AG04450 (cell line): ENCODE data around the gene OR4D6. TPM values are rescaled to one million over a fixed set of nuclear protein-coding genes. Genes with fewer than 3 reads are reported as not detected.
"Not testable (repeated sequence)": the region's sequence is repeated elsewhere in the genome, so short reads cannot be mapped to it uniquely, and the experiment has no call there.

Experiments used
- CTCF ChIA-PET: fragments of 300-600, 350-600 bp; formaldehyde crosslinking; extraction: SDS; loops from one replicate; lab custom pipeline; 2022; ENCODE audit warnings: antibody characterized with exemption, inconsistent platforms; lab: Charles Lee
- POLR2A ChIA-PET: fragments of 350-600 bp; formaldehyde crosslinking; extraction: SDS; loops from one replicate; lab custom pipeline; 2021; ENCODE audit warnings: antibody characterized with exemption, inconsistent platforms; lab: Yijun Ruan, JAX
- DNase-seq: peaks from one replicate; pipeline ENCODE4 v3.0.0-alpha.2; 2011; ENCODE audit warnings: low read depth, low spot score
- H3K27ac ChIP-seq: one replicate; pipeline ENCODE4 v1.5.1; 2012; ENCODE audit warnings: low read depth, low read length, control low read depth
- H3K27me3 ChIP-seq: one replicate; pipeline ENCODE4 v1.6.0; 2012; ENCODE audit warnings: low read length; ENCODE audit not compliant: control insufficient read depth, insufficient read depth
- H3K4me3 ChIP-seq: 2 replicates; pipeline ENCODE4 v1.5.1; 2011; ENCODE audit warnings: mild to moderate bottlenecking, low read depth, low read length, control low read depth
- H3K9me3 ChIP-seq: 2 replicates; pipeline ENCODE4 v1.5.1; 2012; ENCODE audit warnings: low read length; ENCODE audit not compliant: control insufficient read depth, insufficient read depth
- polyA plus RNA-seq: library from polyadenylated mRNA; depleted of rRNA; stranded (reverse); fragments of >200 nt; gene quantifications from 2 replicates; pipeline ENCODE4 v1.2.3, GENCODE V29; 2011
- TF ChIP-seq, protein P1 (sequence below): IDR thresholded peaks from 2 replicates; pipeline ENCODE4 v1.5.1; 2011; ENCODE audit warnings: low read depth, low read length, control low read depth, inconsistent platforms

The OR4D6 gene
- polyA plus RNA-seq, 1 experiment, result not detected

DNA sequence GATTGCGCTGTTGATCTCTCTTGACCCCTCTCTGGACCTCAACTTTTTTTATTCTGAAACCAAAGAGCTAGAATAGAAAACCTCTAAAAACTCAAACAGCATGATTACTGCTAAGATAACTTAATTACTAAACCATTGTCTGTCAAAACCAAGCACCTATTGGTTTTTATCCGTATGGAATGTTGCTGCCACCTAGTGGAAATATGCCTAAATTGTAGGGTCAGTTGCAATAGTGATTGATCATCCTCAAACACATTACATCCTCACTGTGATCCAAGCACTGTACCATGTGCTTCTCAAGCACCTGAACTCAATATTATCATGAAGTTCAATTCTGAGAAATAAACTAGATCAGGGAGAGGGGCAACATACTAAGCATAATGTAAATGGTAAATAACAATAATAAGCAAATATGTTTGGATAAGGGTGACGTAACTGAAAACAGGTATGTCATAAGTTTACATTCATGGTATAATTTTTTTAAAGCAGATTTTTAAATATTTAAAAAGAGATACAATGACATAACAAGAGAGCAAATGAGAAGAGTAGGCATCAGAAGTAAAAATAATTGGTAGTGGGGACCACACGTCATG lies 26.7 kb upstream of the OR4D6 start:
- Histone ChIP-seq H3K4me3 (no peak overlapping the region), H3K27ac (no peak overlapping the region), H3K27me3 (no peaks in the 10 kb centered on the region), H3K9me3 (no peaks in the 10 kb centered on the region)
- TF ChIP-seq, protein P1, sequence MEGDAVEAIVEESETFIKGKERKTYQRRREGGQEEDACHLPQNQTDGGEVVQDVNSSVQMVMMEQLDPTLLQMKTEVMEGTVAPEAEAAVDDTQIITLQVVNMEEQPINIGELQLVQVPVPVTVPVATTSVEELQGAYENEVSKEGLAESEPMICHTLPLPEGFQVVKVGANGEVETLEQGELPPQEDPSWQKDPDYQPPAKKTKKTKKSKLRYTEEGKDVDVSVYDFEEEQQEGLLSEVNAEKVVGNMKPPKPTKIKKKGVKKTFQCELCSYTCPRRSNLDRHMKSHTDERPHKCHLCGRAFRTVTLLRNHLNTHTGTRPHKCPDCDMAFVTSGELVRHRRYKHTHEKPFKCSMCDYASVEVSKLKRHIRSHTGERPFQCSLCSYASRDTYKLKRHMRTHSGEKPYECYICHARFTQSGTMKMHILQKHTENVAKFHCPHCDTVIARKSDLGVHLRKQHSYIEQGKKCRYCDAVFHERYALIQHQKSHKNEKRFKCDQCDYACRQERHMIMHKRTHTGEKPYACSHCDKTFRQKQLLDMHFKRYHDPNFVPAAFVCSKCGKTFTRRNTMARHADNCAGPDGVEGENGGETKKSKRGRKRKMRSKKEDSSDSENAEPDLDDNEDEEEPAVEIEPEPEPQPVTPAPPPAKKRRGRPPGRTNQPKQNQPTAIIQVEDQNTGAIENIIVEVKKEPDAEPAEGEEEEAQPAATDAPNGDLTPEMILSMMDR, result peak; percentile 85
- DNase-seq, result peak; percentile 18
- ChIA-PET POLR2A (no interaction called here), CTCF (interaction anchor here (0.6 to 3.4 kb wide), 16 partner anchors 9 to 309 kb away, joined by 3 to 33 read pairs (median 6); partner anchors contain the start of gene DTX4)

DNA sequence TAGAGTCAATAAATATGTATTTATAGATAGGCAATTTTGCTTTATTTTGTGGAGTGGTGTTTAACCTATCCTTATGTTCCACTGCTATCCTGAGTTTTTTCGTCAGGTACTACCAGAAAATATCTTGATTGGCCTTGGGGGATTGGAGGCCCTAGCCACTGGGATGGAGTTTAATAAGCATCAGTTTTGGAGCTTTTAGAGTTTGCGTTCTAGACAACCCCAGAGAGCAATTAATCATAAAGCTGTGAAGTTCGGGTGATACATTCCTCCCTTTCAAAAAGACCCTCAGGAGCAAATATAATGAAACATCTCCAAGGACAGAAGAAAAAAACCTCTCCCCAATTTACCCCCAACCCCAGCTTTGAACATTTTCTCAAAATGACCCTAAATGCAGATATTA lies 20.6 kb upstream of the OR4D6 start, which contains the start of gene OR5A1:
Gene OR5A1 (plus strand): TSS at position 301 of the 400 bp plus-strand sequence. CDS start 6,700 bp downstream, outside the sequence.
- TF ChIP-seq, protein P1, result no peak
- H3K9me3 ChIP-seq, result no peaks in the 10 kb centered on the region
- DNase-seq, result no peak
- H3K4me3 ChIP-seq, result no peak within 1 kb of the TSS
- H3K27ac ChIP-seq, result no peak within 1 kb of the TSS
- no peaks in the 10 kb centered on the region for H3K27me3 ChIP-seq
- POLR2A ChIA-PET, result no interaction called here
- CTCF ChIA-PET, result interaction anchor here (0.6 to 1.3 kb wide), 2 partner anchors 69 to 264 kb away, joined by 4 to 8 read pairs; partner anchors contain the start of gene DTX4

DNA sequence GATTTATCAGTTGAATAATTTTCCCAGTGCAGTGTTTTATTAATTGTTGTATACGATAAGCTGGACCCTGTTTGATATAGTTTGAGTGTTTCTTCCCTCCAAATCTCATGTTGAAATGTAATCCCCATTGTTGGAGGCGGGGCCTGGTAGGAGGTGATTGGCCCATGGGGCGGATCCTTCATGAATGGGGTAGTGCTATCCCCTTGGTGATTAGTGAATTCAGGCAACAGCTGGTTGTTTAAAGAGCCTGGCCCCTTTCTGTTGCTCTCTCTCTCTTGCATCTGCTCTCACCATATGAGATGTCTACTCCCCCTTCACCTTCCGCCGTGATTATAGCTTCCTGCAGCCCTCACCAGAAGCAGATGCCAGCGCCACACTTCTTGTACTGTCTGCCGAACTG lies 19.0 kb upstream of the OR4D6 start:
- POLR2A ChIA-PET, result no interaction called here
- Histone ChIP-seq H3K27me3 (no peaks in the 10 kb centered on the region), H3K4me3 (no peak overlapping the region), H3K9me3 (no peaks in the 10 kb centered on the region), H3K27ac (no peak overlapping the region)
- CTCF ChIA-PET, result interaction anchor here (1.7 to 2.3 kb wide), 2 partner anchors 8 to 266 kb away, joined by 5 to 12 read pairs; partner anchors contain the start of gene DTX4
- TF ChIP-seq, protein P1, result no peak
- DNase-seq, result no peak

DNA sequence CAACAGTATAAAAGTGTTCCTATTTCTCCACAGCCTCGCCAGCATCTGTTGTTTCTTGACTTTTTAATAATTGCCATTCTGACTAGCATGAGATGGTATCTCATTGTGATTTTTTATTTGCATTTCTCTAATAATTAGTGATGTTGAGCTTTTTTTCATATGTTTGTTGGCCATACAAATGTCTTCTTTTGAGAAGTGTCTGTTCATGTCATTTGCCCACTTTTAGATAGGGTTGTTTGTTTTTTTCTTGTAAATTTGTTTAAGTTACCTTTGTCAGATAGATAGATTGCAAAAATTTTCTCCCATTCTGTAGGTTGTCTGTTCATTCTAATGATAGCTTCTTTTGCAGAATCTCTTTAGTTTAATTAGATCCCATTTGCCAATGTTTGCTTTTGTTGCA lies 11.1 kb upstream of the OR4D6 start:
- H3K9me3 ChIP-seq, POLR2A ChIA-PET, H3K27me3 ChIP-seq, H3K27ac ChIP-seq, H3K4me3 ChIP-seq, CTCF ChIA-PET, DNase-seq: not testable (repeated sequence)

DNA sequence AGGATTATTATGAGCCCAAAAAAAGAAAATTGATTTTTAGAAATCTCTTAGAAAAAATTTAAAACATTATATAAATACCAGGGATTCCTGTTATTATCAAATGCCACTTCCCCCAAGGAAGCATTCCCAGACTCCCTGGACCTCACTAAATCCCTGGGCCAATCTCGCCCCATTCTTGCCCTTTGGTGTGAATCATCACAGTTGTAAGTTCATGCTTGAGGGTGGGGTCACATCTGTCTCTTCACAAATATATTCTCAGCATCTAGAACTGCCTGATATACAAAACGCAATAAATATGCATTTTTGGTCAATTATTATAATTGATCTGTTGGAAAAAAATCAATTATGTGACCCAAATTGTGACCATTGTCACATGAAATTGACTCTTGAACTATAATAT lies 8.3 kb upstream of the OR4D6 start:
- CTCF ChIA-PET, result no interaction called here
- TF ChIP-seq, protein P1, result no peak
- DNase-seq, result no peak
- H3K9me3 ChIP-seq, result no peaks in the 10 kb centered on the region
- POLR2A ChIA-PET, result no interaction called here
- H3K27me3 ChIP-seq, result peaks cover 1% of the 10 kb centered on the region
- H3K27ac ChIP-seq, result no peak overlapping the region
- H3K4me3 ChIP-seq, result no peak overlapping the region
